ENCODE data around the gene SLC44A4. TPM values are rescaled to one million over a fixed set of nuclear protein-coding genes. Genes with fewer than 3 reads are reported as not detected.
A peak's percentile ranks its signal among the peaks of the same experiment; 100 is the strongest.

Gene SLC44A4
- total RNA-seq, 1 experiment from 2014 or later = not detected

GRCh38 chr6:31862344-31863235 is 16.2 kb downstream of the SLC44A4 start, which contains the start of gene NEU1:
TSS of gene NEU1 (minus strand) at chr6:31862821. CDS start at chr6:31862776, 45 bp downstream.
- peaks cover 6% of the 10 kb centered on the region for H3K4me1 ChIP-seq (ENCODE audit: insufficient read depth, low read length, poor library complexity, severe bottlenecking)
- CTCF ChIA-PET = no interaction called here
- H3K9me3 ChIP-seq (ENCODE audit: low read depth, low read length, poor library complexity, severe bottlenecking) = no peaks in the 10 kb centered on the region
- no peaks in the 10 kb centered on the region for H3K27me3 ChIP-seq (replicated peaks; ENCODE audit: insufficient read depth, low read depth, low read length, poor library complexity)
- H3K36me3 ChIP-seq (ENCODE audit: insufficient read depth, low read length, poor library complexity, severe bottlenecking) = peaks cover 6% of the 10 kb centered on the region
- intact Hi-C loops (cut with micrococcal nuclease; ENCODE audit: unreplicated experiment) = loop anchor here (1.0 to 2.0 kb wide), 2 partner anchors 36 to 125 kb away; no protein-coding TSS in a partner anchor
- peak; percentile 100 for DNase-seq (ENCODE audit: low spot score)
- H3K27ac ChIP-seq (ENCODE audit: low read depth, low read length, poor library complexity, severe bottlenecking) = peak within 1 kb of the TSS; percentile 81
- H3K4me3 ChIP-seq (ENCODE audit: low read depth, low read length, poor library complexity, severe bottlenecking) = peak within 1 kb of the TSS; percentile 72
- TF ChIP-seq EZH2 (IDR thresholded peaks at IDR 0.05; ENCODE audit: borderline replicate concordance, low read depth, low read length, poor library complexity, severe bottlenecking) (no peak), CTCF (conservative IDR thresholded peaks at IDR 0.05; ENCODE audit: low read depth, low read length) (no peak)
- no TSS peak for BruUV-seq (replicated peaks)
- POLR2A ChIA-PET (ENCODE audit: low non-redundant PET) = interaction anchor here (0.6 to 0.7 kb wide), 2 partner anchors 36 to 184 kb away, joined by 3 to 5 read pairs; no protein-coding TSS in a partner anchor

- H3K9me3 ChIP-seq (ENCODE audit: low read depth, low read length, poor library complexity, severe bottlenecking) = no peaks in the 10 kb centered on the region
- CTCF ChIA-PET = no interaction called here
- H3K4me1 ChIP-seq (ENCODE audit: insufficient read depth, low read length, poor library complexity, severe bottlenecking) = peaks cover 6% of the 10 kb centered on the region
- no TSS peak for BruUV-seq (replicated peaks)
- intact Hi-C loops (cut with micrococcal nuclease; ENCODE audit: unreplicated experiment) = loop anchor here (2.0 kb wide), 1 partner anchor 37 kb away; no protein-coding TSS in a partner anchor
- no peaks in the 10 kb centered on the region for H3K27me3 ChIP-seq (replicated peaks; ENCODE audit: insufficient read depth, low read depth, low read length, poor library complexity)
- H3K4me3 ChIP-seq (ENCODE audit: low read depth, low read length, poor library complexity, severe bottlenecking) = peak overlapping the region; percentile 72
- POLR2A ChIA-PET (ENCODE audit: low non-redundant PET) = interaction anchor here (0.6 kb wide), 1 partner anchor 36 kb away, joined by 5 read pairs; no protein-coding TSS in a partner anchor
- DNase-seq (ENCODE audit: low spot score) = no peak
- TF ChIP-seq CTCF (conservative IDR thresholded peaks at IDR 0.05; ENCODE audit: low read depth, low read length) = no peak
- TF ChIP-seq EZH2 (IDR thresholded peaks at IDR 0.05; ENCODE audit: borderline replicate concordance, low read depth, low read length, poor library complexity, severe bottlenecking) = no peak
- peaks cover 6% of the 10 kb centered on the region for H3K36me3 ChIP-seq (ENCODE audit: insufficient read depth, low read length, poor library complexity, severe bottlenecking)
- H3K27ac ChIP-seq (ENCODE audit: low read depth, low read length, poor library complexity, severe bottlenecking) = peak overlapping the region; percentile 68
These were observed 16.9 kb downstream of the SLC44A4 start for GRCh38 chr6:31861919-31862343.

GRCh38 chr6:31861150-31861549 is 17.6 kb downstream of the SLC44A4 start:
- DNase-seq (ENCODE audit: low spot score) = no peak
- Histone ChIP-seq H3K36me3 (ENCODE audit: insufficient read depth, low read length, poor library complexity, severe bottlenecking) (peaks cover 6% of the 10 kb centered on the region), H3K27ac (ENCODE audit: low read depth, low read length, poor library complexity, severe bottlenecking) (no peak overlapping the region), H3K4me3 (ENCODE audit: low read depth, low read length, poor library complexity, severe bottlenecking) (no peak overlapping the region), H3K9me3 (ENCODE audit: low read depth, low read length, poor library complexity, severe bottlenecking) (no peaks in the 10 kb centered on the region), H3K4me1 (ENCODE audit: insufficient read depth, low read length, poor library complexity, severe bottlenecking) (peaks cover 6% of the 10 kb centered on the region), H3K27me3 (replicated peaks; ENCODE audit: insufficient read depth, low read depth, low read length, poor library complexity) (no peaks in the 10 kb centered on the region)
- POLR2A ChIA-PET (ENCODE audit: low non-redundant PET) = no interaction called here
- intact Hi-C loops (cut with micrococcal nuclease; ENCODE audit: unreplicated experiment) = no loop called here
- CTCF ChIA-PET = no interaction called here
- TF ChIP-seq EZH2 (IDR thresholded peaks at IDR 0.05; ENCODE audit: borderline replicate concordance, low read depth, low read length, poor library complexity, severe bottlenecking) (no peak), CTCF (conservative IDR thresholded peaks at IDR 0.05; ENCODE audit: low read depth, low read length) (no peak)
- BruUV-seq (replicated peaks) = no TSS peak

Data from A673 (cell line).